HFF-Myc (cell line): ENCODE data around the gene MYCBP2.
A peak's percentile ranks its signal among the peaks of the same experiment; 100 is the strongest.

Experiments used
- DNase-seq: peaks from one replicate; pipeline ENCODE4 v3.0.0-alpha.2; 2011; ENCODE audit warnings: low read depth; ENCODE audit errors: extremely low read depth
- H3K4me3 ChIP-seq: replicated peaks from 2 replicates; pipeline ENCODE4 v1.5.1; 2011; ENCODE audit warnings: low read depth, mild to moderate bottlenecking, control low read depth, low read length
- TF ChIP-seq, protein P1 (sequence below): IDR thresholded peaks from 2 replicates; pipeline ENCODE4 v1.5.1; 2012; ENCODE audit warnings: mild to moderate bottlenecking, low read depth, low read length, control low read depth; ENCODE audit errors: missing control alignments

MYCBP2 gene

DNA sequence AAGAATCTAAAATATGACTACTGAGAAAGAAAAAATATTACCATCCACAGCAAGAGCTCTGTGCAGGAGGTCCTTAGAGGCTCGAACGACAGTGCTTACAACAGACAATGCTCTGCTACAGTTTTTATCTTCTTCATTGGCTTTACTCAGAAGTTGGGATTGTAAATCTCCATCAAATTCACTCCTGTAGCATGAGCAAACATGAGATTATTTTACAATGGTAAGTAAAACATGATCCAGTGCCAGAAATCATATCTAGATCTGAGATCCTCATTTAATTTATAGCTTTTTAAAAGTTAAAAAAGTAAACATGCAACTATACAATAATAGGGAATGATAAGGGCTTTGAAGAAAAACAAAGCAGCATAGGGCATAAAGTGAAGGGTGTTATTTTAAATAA, 155.4 kb downstream of the MYCBP2 start:
- TF ChIP-seq, protein P1, sequence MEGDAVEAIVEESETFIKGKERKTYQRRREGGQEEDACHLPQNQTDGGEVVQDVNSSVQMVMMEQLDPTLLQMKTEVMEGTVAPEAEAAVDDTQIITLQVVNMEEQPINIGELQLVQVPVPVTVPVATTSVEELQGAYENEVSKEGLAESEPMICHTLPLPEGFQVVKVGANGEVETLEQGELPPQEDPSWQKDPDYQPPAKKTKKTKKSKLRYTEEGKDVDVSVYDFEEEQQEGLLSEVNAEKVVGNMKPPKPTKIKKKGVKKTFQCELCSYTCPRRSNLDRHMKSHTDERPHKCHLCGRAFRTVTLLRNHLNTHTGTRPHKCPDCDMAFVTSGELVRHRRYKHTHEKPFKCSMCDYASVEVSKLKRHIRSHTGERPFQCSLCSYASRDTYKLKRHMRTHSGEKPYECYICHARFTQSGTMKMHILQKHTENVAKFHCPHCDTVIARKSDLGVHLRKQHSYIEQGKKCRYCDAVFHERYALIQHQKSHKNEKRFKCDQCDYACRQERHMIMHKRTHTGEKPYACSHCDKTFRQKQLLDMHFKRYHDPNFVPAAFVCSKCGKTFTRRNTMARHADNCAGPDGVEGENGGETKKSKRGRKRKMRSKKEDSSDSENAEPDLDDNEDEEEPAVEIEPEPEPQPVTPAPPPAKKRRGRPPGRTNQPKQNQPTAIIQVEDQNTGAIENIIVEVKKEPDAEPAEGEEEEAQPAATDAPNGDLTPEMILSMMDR, result no peak
- H3K4me3 ChIP-seq, result no peak overlapping the region
- DNase-seq, result no peak

DNA sequence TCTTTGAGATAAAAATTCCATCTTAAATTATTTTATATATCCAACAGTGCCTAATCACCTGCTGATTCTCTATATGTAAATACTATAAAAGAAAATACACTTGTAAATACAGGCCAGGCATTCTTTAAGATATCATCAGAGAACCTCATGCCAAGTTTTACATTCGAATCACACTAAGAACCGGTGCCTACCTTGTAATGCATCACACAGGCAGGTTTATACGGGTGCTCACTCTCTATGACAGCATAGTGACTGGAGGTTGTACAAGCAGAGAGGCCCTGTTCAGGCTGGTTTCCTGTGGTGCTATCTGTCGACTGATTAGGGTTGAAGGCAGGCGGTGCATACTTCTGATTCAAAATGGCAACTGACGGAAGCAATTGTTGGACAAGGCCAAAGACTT, 158.7 kb downstream of the MYCBP2 start:
- TF ChIP-seq, protein P1, result no peak
- no peak for DNase-seq
- no peak overlapping the region for H3K4me3 ChIP-seq

DNA sequence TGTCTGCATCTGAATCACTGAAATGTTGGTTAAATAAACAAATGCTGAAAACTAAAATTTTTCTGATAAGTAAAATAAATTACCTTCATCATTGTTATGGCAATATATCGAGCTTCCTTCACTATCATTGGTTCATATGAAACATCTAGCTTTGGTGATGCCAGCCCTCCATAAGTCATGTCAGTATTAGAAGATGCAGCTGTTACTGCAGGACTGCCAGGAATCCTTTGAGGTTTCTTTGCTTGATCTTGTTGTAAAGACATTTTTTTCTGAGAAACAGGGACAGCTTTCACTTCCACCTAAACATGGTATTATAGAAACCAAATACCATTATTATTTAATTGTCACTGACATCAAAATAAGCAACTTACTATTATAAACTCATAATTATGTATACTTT, 176.2 kb downstream of the MYCBP2 start:
- DNase-seq, result no peak
- H3K4me3 ChIP-seq, result no peak overlapping the region
- TF ChIP-seq, protein P1, result no peak

DNA sequence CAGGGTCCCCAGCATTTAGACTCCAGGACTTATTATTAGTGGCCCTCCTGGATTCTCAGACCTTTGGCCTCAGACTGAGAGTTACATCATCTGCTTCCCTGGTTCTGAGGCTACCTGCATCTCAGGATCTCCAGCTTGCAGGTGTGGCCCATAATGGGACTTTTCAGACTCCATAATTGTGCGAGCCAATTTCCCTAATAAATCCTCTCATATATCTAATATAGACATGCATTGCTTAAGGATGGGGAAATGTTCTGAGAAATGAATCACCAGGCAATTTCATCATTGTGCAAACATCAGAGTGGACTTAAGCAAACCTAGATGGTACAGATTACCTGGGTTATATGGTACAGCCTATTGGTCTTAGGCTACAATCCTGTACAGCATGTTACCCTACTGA, 183.5 kb downstream of the MYCBP2 start:
- H3K4me3 ChIP-seq, result no peak overlapping the region
- no peak for DNase-seq
- TF ChIP-seq, protein P1, result no peak

DNA sequence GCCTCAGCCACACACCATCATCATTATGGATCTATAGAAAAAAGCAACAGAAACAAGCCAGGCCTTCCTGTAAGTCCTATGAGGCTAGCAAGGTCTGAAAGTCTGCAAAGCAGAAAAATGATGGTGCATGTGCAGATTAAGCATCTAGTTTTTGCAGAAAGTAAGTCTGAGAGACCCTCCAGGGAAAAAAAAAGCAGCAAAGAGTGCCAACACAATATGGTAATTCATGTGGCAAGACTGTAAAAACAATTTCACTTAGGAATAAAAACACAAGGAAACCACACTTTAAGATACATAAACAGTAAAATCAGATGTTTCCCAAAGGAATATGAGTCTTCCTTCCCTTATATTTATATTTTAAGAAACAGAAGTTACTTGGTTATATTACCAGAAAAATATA, 187.6 kb downstream of the MYCBP2 start:
- TF ChIP-seq, protein P1, result no peak
- DNase-seq, result no peak
- H3K4me3 ChIP-seq, result no peak overlapping the region

DNA sequence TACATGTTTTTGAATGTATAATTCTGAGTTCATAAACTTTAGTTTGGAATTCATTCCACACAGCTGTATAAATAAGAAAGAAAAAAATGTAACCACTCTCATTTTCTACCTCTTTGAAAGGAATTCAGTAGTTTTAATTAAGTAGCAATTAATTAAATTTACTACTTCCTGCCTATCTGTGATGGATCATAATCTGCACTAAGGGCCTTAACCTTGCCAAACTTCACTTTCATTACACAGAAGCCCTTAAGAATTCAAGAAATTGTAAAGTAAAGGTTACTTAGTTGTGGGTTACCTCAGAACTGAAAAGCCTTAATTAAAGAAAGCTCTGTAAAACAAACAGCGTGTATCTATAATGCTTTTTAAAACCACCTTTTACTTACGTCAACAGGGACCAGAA, 188.1 kb downstream of the MYCBP2 start:
- no peak overlapping the region for H3K4me3 ChIP-seq
- DNase-seq, result no peak
- TF ChIP-seq, protein P1, result no peak

DNA sequence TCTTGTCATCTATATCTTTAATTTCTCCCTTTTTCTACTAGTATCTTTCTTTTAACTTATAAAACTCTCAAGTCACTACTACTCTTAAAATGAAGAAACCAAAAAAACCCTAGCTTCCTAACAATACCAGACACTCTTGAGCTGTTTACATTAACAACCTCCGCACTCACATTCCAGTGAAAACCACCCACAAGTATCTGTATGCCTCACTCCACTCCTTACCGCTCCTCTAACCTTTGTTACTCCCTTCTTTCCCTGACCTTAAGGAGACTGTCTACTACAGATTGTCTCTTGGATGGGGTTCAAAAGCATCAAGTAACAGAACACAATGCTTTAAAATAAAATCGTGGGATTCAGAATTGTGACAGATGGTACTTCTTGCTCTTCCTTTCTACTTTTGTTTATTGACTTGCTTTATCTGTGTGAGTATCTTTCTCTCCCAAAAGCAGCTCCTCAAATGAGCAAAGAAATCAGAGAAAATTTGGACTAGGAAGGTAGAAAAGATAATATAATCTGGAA, 189.9 kb downstream of the MYCBP2 start:
- no peak overlapping the region for H3K4me3 ChIP-seq
- TF ChIP-seq, protein P1, result no peak
- peak; percentile 49 for DNase-seq
